Neural progenitor cell (in vitro differentiated cells): ENCODE results near the gene ANXA2. TPM values are rescaled to one million over a fixed set of nuclear protein-coding genes. Genes with fewer than 3 reads are reported as not detected.

Experiments used
- DNase-seq: peaks from one replicate; pipeline ENCODE4 v3.0.0-alpha.2; 2016; ENCODE audit warnings: low spot score
- H2AFZ ChIP-seq: fragments of 200-600 bp; sonication (generic); replicated peaks from 2 replicates; pipeline ENCODE4 v1.6.1; 2016; ENCODE audit warnings: antibody characterized with exemption
- H3F3A ChIP-seq: fragments of 200-600 bp; sonication (generic); 2 replicates; pipeline ENCODE4 v1.6.1; 2016; ENCODE audit warnings: antibody characterized with exemption, low read depth
- H3K27ac ChIP-seq: fragments of 200-600 bp; sonication (generic); 2 replicates; pipeline ENCODE4 v1.5.1; 2016; ENCODE audit warnings: mild to moderate bottlenecking
- H3K27me3 ChIP-seq: fragments of 200-600 bp; sonication (generic); 2 replicates; pipeline ENCODE4 v1.6.1; 2016; ENCODE audit warnings: mild to moderate bottlenecking, moderate library complexity
- H3K36me3 ChIP-seq: fragments of 200-600 bp; sonication (generic); 2 replicates; pipeline ENCODE4 v1.5.1; 2016
- H3K4me1 ChIP-seq: fragments of 200-600 bp; sonication (generic); 2 replicates; pipeline ENCODE4 v1.6.1; 2016; ENCODE audit warnings: mixed run types
- H3K4me2 ChIP-seq: fragments of 200-600 bp; sonication (generic); 2 replicates; pipeline ENCODE4 v1.6.1; 2016
- H3K4me3 ChIP-seq: fragments of 200-600 bp; sonication (generic); 2 replicates; pipeline ENCODE4 v1.5.1; 2016
- H3K79me2 ChIP-seq: fragments of 200-600 bp; sonication (generic); 2 replicates; pipeline ENCODE4 v1.6.1; 2016; ENCODE audit warnings: low read depth
- H3K9ac ChIP-seq: fragments of 200-600 bp; sonication (generic); 2 replicates; pipeline ENCODE4 v1.6.1; 2016
- H3K9me3 ChIP-seq: fragments of 200-600 bp; sonication (generic); 2 replicates; pipeline ENCODE4 v1.5.1; 2016; ENCODE audit warnings: low read depth
- H4K20me1 ChIP-seq: fragments of 200-600 bp; sonication (generic); 2 replicates; pipeline ENCODE4 v1.6.1; 2016; ENCODE audit warnings: low read depth
- H3K27ac Mint-ChIP-seq: 3 replicates; pipeline ENCODE4 v1.8.0; 2021; ENCODE audit warnings: mixed read lengths
- H3K27me3 Mint-ChIP-seq: 2 replicates; pipeline ENCODE4 v1.8.0; 2022; ENCODE audit warnings: low read depth, mild to moderate bottlenecking, inconsistent platforms, moderate library complexity, mixed read lengths; ENCODE audit not compliant: insufficient read depth
- H3K36me3 Mint-ChIP-seq: 3 replicates; pipeline ENCODE4 v1.8.0; 2021; ENCODE audit warnings: mixed read lengths
- H3K4me1 Mint-ChIP-seq: 3 replicates; pipeline ENCODE4 v1.8.0; 2021; ENCODE audit warnings: mixed read lengths
- H3K4me3 Mint-ChIP-seq: 3 replicates; pipeline ENCODE4 v1.8.0; 2021; ENCODE audit warnings: mild to moderate bottlenecking, moderate library complexity, mixed read lengths
- H3K9me3 Mint-ChIP-seq: 3 replicates; pipeline ENCODE4 v1.8.0; 2020; ENCODE audit warnings: mixed read lengths
- EZH2 ChIP-seq: fragments of 200-600 bp; sonication (generic); IDR thresholded peaks from 2 replicates; pipeline ENCODE4 v1.6.1; 2017; ENCODE audit warnings: antibody characterized with exemption, mild to moderate bottlenecking, moderate library complexity
- EZH2phosphoT487 ChIP-seq: fragments of 200-600 bp; sonication (generic); IDR thresholded peaks from 2 replicates; pipeline ENCODE4 v1.6.1; 2017; ENCODE audit warnings: antibody characterized with exemption
- total RNA-seq: library from RNA; depleted of rRNA; stranded (reverse); fragments of >200 nt; gene quantifications from 2 replicates; pipeline ENCODE4 v1.2.3, GENCODE V29; 2015; ENCODE audit warnings: low replicate concordance
- TF ChIP-seq, protein P1 (sequence below): fragments of 200-600 bp; sonication (generic); IDR thresholded peaks from 2 replicates; pipeline ENCODE4 v1.5.1; 2017; ENCODE audit warnings: antibody characterized with exemption, mild to moderate bottlenecking

ANXA2 gene
- total RNA-seq, 1 donor from 2014 or later = 20.1 TPM

DNA sequence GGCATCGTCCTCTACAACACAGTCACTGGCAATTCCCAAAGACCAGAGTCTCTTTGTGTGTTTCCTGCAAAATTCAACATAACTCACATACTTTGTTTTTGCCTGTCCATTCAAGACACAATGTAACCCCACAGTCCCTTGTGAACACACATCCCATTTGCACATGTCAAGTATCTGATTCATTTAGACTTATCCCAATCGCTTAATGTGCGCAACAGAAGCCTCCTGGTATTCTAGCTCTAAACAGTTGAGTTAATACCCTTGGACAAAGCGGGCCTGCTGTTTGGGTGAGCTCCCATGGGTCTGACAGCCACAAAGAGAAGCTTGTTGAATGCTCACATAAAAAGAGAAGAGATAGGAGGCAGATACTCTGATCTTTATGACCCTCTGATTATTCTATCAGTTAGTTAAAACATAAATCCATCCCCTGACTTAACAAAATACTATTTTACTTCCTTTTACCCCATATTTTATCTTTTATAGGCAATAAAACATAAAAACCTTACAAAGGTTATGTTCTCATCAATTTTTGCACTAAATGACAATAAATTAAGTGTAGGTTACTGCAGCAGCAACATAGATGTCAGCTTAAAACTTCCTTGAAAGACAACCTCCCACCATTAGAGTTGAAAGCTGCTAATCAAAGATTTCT lies 79.4 kb downstream of the ANXA2 start:
- Histone ChIP-seq H3K79me2 (no peaks in the 10 kb centered on the region), H3K4me1 (peaks cover 22% of the 10 kb centered on the region), H3K4me2 (peak overlapping the region; percentile 15), H3K9ac (no peak overlapping the region), H4K20me1 (no peaks in the 10 kb centered on the region), H3F3A (peaks cover 2% of the 10 kb centered on the region), H3K4me3 (no peak overlapping the region), H3K9me3 (no peaks in the 10 kb centered on the region), H2AFZ (no peak overlapping the region), H3K27me3 (no peaks in the 10 kb centered on the region), H3K36me3 (no peaks in the 10 kb centered on the region), H3K27ac (no peak overlapping the region)
- Mint-ChIP-seq H3K9me3 (no peaks in the 10 kb centered on the region), H3K4me1 (peaks cover 24% of the 10 kb centered on the region), H3K27me3 (peaks cover 2% of the 10 kb centered on the region), H3K4me3 (no peak overlapping the region), H3K36me3 (no peaks in the 10 kb centered on the region), H3K27ac (no peak overlapping the region)
- TF ChIP-seq EZH2phosphoT487 (no peak), EZH2 (no peak)
- TF ChIP-seq, protein P1, sequence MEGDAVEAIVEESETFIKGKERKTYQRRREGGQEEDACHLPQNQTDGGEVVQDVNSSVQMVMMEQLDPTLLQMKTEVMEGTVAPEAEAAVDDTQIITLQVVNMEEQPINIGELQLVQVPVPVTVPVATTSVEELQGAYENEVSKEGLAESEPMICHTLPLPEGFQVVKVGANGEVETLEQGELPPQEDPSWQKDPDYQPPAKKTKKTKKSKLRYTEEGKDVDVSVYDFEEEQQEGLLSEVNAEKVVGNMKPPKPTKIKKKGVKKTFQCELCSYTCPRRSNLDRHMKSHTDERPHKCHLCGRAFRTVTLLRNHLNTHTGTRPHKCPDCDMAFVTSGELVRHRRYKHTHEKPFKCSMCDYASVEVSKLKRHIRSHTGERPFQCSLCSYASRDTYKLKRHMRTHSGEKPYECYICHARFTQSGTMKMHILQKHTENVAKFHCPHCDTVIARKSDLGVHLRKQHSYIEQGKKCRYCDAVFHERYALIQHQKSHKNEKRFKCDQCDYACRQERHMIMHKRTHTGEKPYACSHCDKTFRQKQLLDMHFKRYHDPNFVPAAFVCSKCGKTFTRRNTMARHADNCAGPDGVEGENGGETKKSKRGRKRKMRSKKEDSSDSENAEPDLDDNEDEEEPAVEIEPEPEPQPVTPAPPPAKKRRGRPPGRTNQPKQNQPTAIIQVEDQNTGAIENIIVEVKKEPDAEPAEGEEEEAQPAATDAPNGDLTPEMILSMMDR = no peak
- DNase-seq = peak; percentile 51

DNA sequence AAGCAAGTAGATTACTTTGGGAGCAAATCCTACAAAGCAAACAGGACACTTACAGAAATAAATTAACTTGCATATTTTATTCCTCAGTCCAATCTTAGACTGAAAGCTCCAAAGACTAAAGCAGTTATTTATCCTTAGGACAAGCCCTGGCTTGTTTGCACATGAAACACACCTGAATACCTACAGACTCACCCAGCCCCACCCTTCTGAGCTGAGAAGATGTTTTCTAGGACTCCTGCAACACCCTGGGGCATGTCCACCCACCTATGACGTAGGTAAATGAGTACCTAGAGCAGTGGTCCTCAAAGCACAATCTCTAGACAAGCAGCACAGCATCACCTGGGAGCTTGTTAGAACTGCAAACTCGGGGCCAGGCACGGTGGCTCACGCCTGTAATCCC lies 80.8 kb downstream of the ANXA2 start:
- Histone ChIP-seq H2AFZ (no peak overlapping the region), H4K20me1 (no peaks in the 10 kb centered on the region), H3K4me1 (peaks cover 22% of the 10 kb centered on the region), H3K9me3 (no peaks in the 10 kb centered on the region), H3K4me3 (no peak overlapping the region), H3K4me2 (no peak overlapping the region), H3K27ac (no peak overlapping the region), H3K27me3 (no peaks in the 10 kb centered on the region), H3K79me2 (no peaks in the 10 kb centered on the region), H3K36me3 (no peaks in the 10 kb centered on the region), H3F3A (no peaks in the 10 kb centered on the region), H3K9ac (no peak overlapping the region)
- peaks cover 2% of the 10 kb centered on the region for H3K27me3 Mint-ChIP-seq
- H3K9me3 Mint-ChIP-seq = no peaks in the 10 kb centered on the region
- TF ChIP-seq EZH2phosphoT487 (no peak), EZH2 (no peak)
- TF ChIP-seq, protein P1 = no peak
- H3K4me1 Mint-ChIP-seq = peaks cover 24% of the 10 kb centered on the region
- H3K36me3 Mint-ChIP-seq = no peaks in the 10 kb centered on the region
- no peak overlapping the region for H3K27ac Mint-ChIP-seq
- no peak overlapping the region for H3K4me3 Mint-ChIP-seq
- no peak for DNase-seq

DNA sequence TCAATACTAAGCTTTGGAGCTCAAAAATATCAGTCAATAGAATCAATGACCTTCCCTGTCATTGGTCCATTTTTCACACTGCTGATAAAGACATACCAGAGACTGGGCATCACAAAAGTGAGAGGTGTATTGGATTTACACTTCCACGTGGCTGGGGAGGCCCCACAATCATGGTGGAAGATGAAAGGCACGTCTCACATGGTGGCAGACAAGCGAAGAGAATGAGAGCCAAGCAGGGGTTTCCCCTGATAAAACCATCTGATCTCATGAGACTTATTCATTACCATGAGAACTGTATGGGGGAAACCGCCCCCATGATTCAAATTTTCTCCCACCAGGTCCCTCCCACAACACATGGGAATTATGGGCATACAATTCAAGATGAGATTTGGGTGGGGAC lies 81.9 kb downstream of the ANXA2 start:
- H3K4me3 ChIP-seq = no peak overlapping the region
- Mint-ChIP-seq H3K9me3 (no peaks in the 10 kb centered on the region), H3K4me3 (no peak overlapping the region), H3K4me1 (peaks cover 23% of the 10 kb centered on the region), H3K27me3 (peaks cover 2% of the 10 kb centered on the region), H3K27ac (no peak overlapping the region), H3K36me3 (no peaks in the 10 kb centered on the region)
- H3K27ac ChIP-seq = no peak overlapping the region
- no peak overlapping the region for H3K9ac ChIP-seq
- DNase-seq = no peak
- H3K4me2 ChIP-seq = no peak overlapping the region
- TF ChIP-seq, protein P1 = no peak
- TF ChIP-seq EZH2 = no peak
- no peak for TF ChIP-seq EZH2phosphoT487
- H3K27me3 ChIP-seq = no peaks in the 10 kb centered on the region
- peaks cover 22% of the 10 kb centered on the region for H3K4me1 ChIP-seq
- no peaks in the 10 kb centered on the region for H3K79me2 ChIP-seq
- H2AFZ ChIP-seq = no peak overlapping the region
- H3K9me3 ChIP-seq = no peaks in the 10 kb centered on the region
- H4K20me1 ChIP-seq = no peaks in the 10 kb centered on the region
- no peaks in the 10 kb centered on the region for H3F3A ChIP-seq
- no peaks in the 10 kb centered on the region for H3K36me3 ChIP-seq
